Hepatocyte (in vitro differentiated cells): ENCODE results near the gene EPHX1.

ENCODE experiments used
- EZH2 ChIP-seq: fragments of 200-600 bp; sonication (generic); IDR thresholded peaks from 2 replicates; pipeline ENCODE4 v1.6.1; 2016; ENCODE audit warnings: antibody characterized with exemption, mild to moderate bottlenecking, borderline replicate concordance
- EZH2phosphoT487 ChIP-seq: fragments of 200-600 bp; sonication (generic); IDR thresholded peaks from one replicate; pipeline ENCODE4 v1.6.1; 2018; ENCODE audit warnings: antibody characterized with exemption, mild to moderate bottlenecking, low read depth, moderate library complexity; ENCODE audit not compliant: unreplicated experiment, severe bottlenecking
- TF ChIP-seq, protein P1 (sequence below): fragments of 200-600 bp; sonication (generic); IDR thresholded peaks from 2 replicates; pipeline ENCODE4 v1.5.1; 2016; ENCODE audit warnings: antibody characterized with exemption, mild to moderate bottlenecking; ENCODE audit not compliant: poor library complexity

GRCh38 chr1:225825607-225826007 is 15.7 kb downstream of the EPHX1 start:
- TF ChIP-seq, protein P1, sequence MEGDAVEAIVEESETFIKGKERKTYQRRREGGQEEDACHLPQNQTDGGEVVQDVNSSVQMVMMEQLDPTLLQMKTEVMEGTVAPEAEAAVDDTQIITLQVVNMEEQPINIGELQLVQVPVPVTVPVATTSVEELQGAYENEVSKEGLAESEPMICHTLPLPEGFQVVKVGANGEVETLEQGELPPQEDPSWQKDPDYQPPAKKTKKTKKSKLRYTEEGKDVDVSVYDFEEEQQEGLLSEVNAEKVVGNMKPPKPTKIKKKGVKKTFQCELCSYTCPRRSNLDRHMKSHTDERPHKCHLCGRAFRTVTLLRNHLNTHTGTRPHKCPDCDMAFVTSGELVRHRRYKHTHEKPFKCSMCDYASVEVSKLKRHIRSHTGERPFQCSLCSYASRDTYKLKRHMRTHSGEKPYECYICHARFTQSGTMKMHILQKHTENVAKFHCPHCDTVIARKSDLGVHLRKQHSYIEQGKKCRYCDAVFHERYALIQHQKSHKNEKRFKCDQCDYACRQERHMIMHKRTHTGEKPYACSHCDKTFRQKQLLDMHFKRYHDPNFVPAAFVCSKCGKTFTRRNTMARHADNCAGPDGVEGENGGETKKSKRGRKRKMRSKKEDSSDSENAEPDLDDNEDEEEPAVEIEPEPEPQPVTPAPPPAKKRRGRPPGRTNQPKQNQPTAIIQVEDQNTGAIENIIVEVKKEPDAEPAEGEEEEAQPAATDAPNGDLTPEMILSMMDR: no peak
- TF ChIP-seq EZH2: no peak
- TF ChIP-seq EZH2phosphoT487: no peak
